HFF-Myc (cell line): ENCODE results near the gene P2RX7.

Experiments
- DNase-seq: peaks from one replicate; pipeline ENCODE4 v3.0.0-alpha.2; 2011; ENCODE audit warnings: low read depth; ENCODE audit errors: extremely low read depth
- H3K4me3 ChIP-seq: replicated peaks from 2 replicates; pipeline ENCODE4 v1.5.1; 2011; ENCODE audit warnings: low read depth, mild to moderate bottlenecking, control low read depth, low read length
- TF ChIP-seq, protein P1 (sequence below): IDR thresholded peaks from 2 replicates; pipeline ENCODE4 v1.5.1; 2012; ENCODE audit warnings: mild to moderate bottlenecking, low read depth, low read length, control low read depth; ENCODE audit errors: missing control alignments

P2RX7 gene

DNA sequence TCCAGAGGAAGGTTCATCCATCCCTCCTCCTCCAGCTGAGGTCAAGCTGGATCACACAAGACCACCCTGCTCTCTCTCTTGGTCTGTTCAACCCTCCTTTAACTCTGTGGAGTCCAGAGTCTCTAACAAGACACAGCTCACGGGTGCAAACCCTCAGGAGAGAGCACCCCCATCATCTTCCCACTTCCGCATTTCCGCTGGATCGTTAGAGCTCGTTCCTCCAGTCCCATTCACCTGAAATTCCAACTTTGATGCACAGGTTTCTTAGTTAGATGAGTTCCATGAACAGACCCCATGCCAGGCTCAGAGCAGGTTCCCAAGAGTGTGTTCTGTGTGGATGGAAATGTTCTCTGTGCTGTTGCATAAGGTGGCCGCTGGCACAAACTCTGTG lies 44.5 kb upstream of the P2RX7 start:
- no peak overlapping the region for H3K4me3 ChIP-seq
- TF ChIP-seq, protein P1, sequence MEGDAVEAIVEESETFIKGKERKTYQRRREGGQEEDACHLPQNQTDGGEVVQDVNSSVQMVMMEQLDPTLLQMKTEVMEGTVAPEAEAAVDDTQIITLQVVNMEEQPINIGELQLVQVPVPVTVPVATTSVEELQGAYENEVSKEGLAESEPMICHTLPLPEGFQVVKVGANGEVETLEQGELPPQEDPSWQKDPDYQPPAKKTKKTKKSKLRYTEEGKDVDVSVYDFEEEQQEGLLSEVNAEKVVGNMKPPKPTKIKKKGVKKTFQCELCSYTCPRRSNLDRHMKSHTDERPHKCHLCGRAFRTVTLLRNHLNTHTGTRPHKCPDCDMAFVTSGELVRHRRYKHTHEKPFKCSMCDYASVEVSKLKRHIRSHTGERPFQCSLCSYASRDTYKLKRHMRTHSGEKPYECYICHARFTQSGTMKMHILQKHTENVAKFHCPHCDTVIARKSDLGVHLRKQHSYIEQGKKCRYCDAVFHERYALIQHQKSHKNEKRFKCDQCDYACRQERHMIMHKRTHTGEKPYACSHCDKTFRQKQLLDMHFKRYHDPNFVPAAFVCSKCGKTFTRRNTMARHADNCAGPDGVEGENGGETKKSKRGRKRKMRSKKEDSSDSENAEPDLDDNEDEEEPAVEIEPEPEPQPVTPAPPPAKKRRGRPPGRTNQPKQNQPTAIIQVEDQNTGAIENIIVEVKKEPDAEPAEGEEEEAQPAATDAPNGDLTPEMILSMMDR = no peak
- no peak for DNase-seq

DNA sequence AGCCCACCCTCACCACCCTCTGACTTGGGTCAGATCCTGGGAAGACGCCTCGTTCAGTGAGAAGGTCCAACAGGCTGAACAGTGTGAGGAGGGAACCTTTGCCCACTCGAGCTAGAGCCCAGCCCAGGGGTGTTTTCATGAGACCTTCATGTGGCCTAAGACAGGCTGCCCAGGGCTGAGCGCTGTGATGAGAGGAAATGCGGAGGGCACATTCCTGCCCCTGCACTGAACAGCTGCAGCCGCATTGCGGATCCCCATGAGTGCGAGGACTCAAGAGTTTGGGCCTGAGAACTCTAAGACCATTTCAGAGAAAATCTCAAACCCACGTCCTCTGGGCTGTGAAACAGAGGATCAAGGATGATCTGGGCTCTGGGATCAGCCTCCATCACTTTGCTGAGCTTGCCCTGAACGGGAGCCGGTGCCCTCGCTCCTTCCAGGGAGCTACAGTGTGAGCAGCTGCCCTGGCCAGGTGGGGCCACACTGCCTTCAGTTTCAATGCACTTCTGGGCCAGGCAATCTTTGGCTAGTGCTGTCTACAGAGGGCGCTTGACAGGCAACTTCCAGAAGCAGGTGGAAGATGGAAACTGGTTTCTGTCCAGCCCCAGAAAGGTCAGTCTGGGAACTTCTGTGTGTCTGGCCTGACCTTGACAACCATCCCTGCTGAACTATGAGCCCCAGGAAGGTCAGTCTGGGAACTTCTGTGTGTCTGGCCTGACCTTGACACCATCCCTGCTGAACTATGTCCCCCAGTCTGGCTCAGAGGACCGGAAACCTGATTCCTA lies 43.5 kb upstream of the P2RX7 start:
- H3K4me3 ChIP-seq = no peak overlapping the region
- DNase-seq = no peak
- TF ChIP-seq, protein P1 = no peak

DNA sequence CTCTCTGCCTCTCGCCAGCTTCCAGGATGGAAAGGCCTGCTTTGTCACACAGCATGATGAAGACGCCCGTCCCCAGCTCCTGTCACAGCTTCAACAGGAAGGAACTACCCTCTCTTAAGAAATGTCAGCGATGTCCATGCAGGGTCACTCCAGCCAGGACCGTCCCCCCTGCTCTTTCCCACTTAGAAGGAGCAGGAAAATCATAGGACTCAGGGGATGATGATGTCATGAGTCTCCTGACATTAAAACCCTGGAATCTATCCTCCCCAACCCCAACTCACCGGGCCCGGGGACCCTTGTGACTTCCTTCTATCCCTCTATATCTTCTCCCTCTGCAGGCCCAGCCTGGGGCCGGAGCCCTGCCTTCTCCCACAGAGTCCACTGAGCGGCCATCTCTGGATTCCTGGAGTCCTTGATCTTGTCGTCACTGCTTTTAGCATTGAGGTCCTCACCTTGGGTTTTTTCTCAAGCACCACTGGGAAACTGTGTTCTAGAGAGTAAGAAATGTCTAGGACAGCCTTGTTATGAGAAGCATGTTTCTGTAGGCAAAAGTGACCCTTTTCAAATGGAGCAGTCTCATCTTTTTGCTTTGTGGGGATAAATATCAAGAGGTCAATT lies 42.8 kb upstream of the P2RX7 start:
- TF ChIP-seq, protein P1 = no peak

DNA sequence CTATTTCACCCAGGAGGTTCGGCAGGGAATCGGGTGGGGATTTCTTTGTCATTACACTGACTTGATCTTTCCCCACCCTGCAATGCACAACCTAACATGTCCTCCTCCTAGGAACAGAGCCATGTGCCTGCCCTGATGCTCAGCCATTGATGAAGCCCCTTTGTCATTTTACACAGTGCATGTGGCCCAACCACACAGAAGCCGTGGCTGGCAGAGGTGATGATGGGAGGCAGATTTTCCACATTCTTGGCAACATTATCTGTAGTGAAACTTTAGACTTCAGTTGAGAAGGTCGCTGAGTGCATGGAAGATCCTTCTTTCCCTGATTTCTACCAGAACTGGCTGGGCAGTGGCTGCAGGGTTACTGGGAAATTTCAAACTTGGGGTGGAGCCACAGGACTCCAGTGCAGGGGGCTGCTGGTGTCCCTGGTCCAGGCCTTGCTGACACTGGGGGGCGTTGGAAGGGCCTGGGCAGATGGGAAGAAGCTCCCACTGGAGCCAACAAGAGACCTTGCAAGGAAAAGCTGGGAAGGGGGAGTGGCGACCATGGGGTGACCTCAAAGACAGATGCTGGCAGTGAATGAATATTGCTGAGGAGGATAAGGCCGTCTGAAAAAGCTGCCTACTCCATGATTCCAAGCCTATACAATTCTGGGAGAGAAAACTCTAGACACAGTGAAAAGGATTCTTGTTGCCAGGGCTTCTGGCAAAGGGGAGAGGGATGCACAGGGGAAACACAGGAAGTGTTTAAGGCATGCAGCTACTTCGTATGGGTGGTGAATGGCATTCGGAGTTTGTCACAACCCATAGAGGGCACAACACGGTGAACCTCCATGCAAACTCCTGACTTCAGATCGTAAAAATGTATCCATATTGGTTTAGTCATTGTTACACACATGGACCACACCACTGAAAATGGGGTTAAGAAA lies 41.8 kb upstream of the P2RX7 start:
- TF ChIP-seq, protein P1 = no peak
- no peak overlapping the region for H3K4me3 ChIP-seq
- DNase-seq = no peak

More for the DNA sequence above, 42.8 kb upstream of the P2RX7 start:
- no peak overlapping the region for H3K4me3 ChIP-seq
- DNase-seq = no peak

DNA sequence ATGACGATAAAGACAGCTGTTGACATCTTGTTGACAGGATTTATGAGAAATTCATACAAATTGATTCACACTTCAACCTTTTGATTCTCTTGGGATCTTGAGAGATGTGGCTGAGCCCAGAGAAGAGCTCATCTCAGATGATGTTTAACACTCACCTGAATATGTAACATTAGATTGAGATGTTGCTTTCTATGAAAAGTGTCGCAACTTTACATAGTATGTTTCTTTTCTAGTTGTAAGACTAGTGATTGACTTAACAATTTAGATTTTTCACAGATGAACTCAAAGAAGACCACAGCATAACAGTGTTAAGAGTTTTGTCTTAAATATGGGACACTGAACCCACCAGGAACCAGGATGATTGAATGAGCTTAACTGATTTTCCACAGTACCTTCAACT lies 40.6 kb upstream of the P2RX7 start:
- TF ChIP-seq, protein P1 = no peak
- no peak for DNase-seq
- no peak overlapping the region for H3K4me3 ChIP-seq

DNA sequence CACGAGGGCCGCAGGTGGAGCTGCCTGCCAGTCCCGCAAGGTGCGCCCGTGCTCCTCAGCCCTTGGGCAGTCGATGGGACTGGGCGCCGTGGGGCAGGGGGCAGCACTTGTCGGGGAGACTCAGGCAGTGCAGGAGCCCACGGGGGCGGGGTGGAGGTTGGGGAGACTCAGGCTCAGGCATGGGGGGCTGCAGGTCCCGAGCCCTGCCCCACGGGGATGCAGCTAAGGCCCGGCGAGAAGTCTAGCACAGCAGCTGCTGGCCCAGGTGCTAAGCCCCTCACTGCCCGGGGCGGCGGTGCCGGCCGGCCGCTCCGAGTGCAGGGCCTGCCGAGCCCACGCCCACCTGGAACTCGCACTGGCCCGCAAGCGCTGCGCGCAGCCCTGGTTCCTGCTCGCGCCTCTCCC lies 39.2 kb upstream of the P2RX7 start:
- TF ChIP-seq, protein P1 = no peak
- no peak overlapping the region for H3K4me3 ChIP-seq

More for the DNA sequence above, 39.2 kb upstream of the P2RX7 start:
- DNase-seq = no peak
